Fibroblast of lung (primary cell): ENCODE data around the gene SLC66A2. TPM values are rescaled to one million over a fixed set of nuclear protein-coding genes. Genes with fewer than 3 reads are reported as not detected.
A peak's percentile ranks its signal among the peaks of the same experiment; 100 is the strongest.
"Not testable (repeated sequence)": the region's sequence is repeated elsewhere in the genome, so short reads cannot be mapped to it uniquely, and the experiment has no call there.

Experiments used
- DNase-seq, 2 donors: peaks; one replicate each; pipeline versions ENCODE4 v3.0.0 to v3.0.0-alpha.2; 2010; ENCODE audit warnings: low read depth in 2 of 2
- H2AFZ ChIP-seq: 2 replicates; pipeline ENCODE4 v1.5.1; 2012; ENCODE audit warnings: low read length, control low read depth, inconsistent platforms
- H3K27ac ChIP-seq: 2 replicates; pipeline ENCODE4 v1.5.1; 2011; ENCODE audit warnings: low read length, control low read depth; ENCODE audit not compliant: insufficient read depth
- H3K27me3 ChIP-seq: 2 replicates; pipeline ENCODE4 v1.5.1; 2011; ENCODE audit warnings: mild to moderate bottlenecking, low read length; ENCODE audit not compliant: control insufficient read depth, insufficient read depth
- H3K36me3 ChIP-seq: 2 replicates; pipeline ENCODE4 v1.5.1; 2011; ENCODE audit warnings: low read length; ENCODE audit not compliant: control insufficient read depth, insufficient read depth
- H3K4me1 ChIP-seq: 2 replicates; pipeline ENCODE4 v1.5.1; 2011; ENCODE audit warnings: low read length; ENCODE audit not compliant: control insufficient read depth, insufficient read depth; ENCODE audit errors: extremely low read depth
- H3K4me2 ChIP-seq: 2 replicates; pipeline ENCODE4 v1.5.1; 2011; ENCODE audit warnings: low read length, control low read depth; ENCODE audit not compliant: insufficient read depth; ENCODE audit errors: extremely low read depth
- H3K4me3 ChIP-seq, 4 experiments: fragments of 200-600 bp in 1 of 4; sonication (generic) in 1 of 4; replicated peaks in 1 of 4; 2 replicates each; pipeline ENCODE4 v1.5.1; 2011 to 2016; ENCODE audit warnings: low read length in 4 of 4, low read depth in 3 of 4, mild to moderate bottlenecking in 3 of 4, control low read depth in 2 of 4, inconsistent platforms in 1 of 4, mixed read lengths in 1 of 4; ENCODE audit not compliant: insufficient read depth in 1 of 4; ENCODE audit errors: control extremely low read depth in 1 of 4
- H3K79me2 ChIP-seq: 2 replicates; pipeline ENCODE4 v1.5.1; 2012; ENCODE audit warnings: mild to moderate bottlenecking, low read length, inconsistent platforms; ENCODE audit not compliant: control insufficient read depth, insufficient read depth
- H3K9ac ChIP-seq: 2 replicates; pipeline ENCODE4 v1.5.1; 2011; ENCODE audit warnings: mild to moderate bottlenecking, low read length, control low read depth; ENCODE audit not compliant: insufficient read depth
- H3K9me3 ChIP-seq: 2 replicates; pipeline ENCODE4 v1.5.1; 2012; ENCODE audit warnings: low read depth, low read length; ENCODE audit not compliant: control insufficient read depth, insufficient read depth
- H4K20me1 ChIP-seq: 2 replicates; pipeline ENCODE4 v1.5.1; 2011; ENCODE audit warnings: low read length; ENCODE audit not compliant: control insufficient read depth, insufficient read depth; ENCODE audit errors: extremely low read depth
- EZH2 ChIP-seq: IDR thresholded peaks from 2 replicates; pipeline ENCODE4 v1.5.1; 2012; ENCODE audit warnings: low read length, control low read depth, mild to moderate bottlenecking; ENCODE audit errors: missing control alignments
- polyA plus RNA-seq, 2 donors: library from polyadenylated mRNA; depleted of rRNA in 1 of 2; stranded (reverse) in 1 of 2; unstranded in 1 of 2; fragments of >200 nt; gene quantifications; 2 replicates each; pipeline ENCODE4 v1.2.1, GENCODE V29; 2011 to 2012; ENCODE audit warnings: missing spikeins in 1 of 2
- total RNA-seq: library from RNA; depleted of rRNA; stranded (reverse); fragments of >200 nt; gene quantifications from 2 replicates; pipeline ENCODE4 v1.2.1, GENCODE V29; 2014
- TF ChIP-seq, protein P1 (sequence below), 2 donors: IDR thresholded peaks in 1 of 2; conservative IDR thresholded peaks in 1 of 2; 1 replicate in 1 of 2; 2 replicates in 1 of 2; pipeline ENCODE4 v1.5.1; 2011 to 2012; ENCODE audit warnings: low read length in 2 of 2, control low read depth in 1 of 2, inconsistent platforms in 1 of 2, low read depth in 1 of 2, mild to moderate bottlenecking in 1 of 2

SLC66A2 gene
- total and polyA plus RNA-seq, 2 donors (not counting 1 experiment from before 2014, with no cell fraction given), result 13.2 to 46.1 TPM

DNA sequence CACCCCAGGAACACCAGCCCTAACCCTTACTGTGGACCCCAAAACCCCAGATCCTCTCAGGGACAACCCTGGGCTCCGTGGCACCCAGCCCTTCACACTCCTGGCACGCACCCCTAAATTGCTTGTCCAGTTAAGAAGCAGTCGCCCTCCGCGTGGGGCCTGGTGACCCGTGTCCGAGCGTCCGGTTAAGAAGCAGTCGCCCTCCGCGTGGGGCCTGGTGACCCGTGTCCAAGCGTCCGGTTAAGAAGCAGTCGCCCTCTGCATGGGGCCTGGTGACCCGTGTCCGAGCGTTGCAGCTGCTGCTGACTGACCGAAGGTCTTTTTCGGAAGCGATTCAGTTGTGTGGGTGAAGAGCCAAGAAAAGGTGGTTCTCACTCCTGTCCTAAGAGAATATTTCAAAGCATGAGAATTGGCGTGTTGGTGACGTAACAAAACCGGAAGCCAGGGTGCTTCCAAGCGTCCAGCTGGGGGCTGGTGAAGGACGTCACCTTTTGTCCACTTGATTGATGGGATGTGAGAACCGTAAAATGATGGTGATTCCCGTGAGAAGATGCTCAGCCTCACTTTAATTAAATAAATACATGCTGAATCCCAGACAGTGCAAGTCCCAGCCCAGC is 83.2 kb downstream of the SLC66A2 start:
- H3K27ac ChIP-seq, result no peak overlapping the region
- H3K9me3 ChIP-seq, result no peaks in the 10 kb centered on the region
- H3K4me2 ChIP-seq, result no peak overlapping the region
- H3K9ac ChIP-seq, result no peak overlapping the region
- H3K27me3 ChIP-seq, result no peaks in the 10 kb centered on the region
- no peaks in the 10 kb centered on the region for H4K20me1 ChIP-seq
- TF ChIP-seq, protein P1, sequence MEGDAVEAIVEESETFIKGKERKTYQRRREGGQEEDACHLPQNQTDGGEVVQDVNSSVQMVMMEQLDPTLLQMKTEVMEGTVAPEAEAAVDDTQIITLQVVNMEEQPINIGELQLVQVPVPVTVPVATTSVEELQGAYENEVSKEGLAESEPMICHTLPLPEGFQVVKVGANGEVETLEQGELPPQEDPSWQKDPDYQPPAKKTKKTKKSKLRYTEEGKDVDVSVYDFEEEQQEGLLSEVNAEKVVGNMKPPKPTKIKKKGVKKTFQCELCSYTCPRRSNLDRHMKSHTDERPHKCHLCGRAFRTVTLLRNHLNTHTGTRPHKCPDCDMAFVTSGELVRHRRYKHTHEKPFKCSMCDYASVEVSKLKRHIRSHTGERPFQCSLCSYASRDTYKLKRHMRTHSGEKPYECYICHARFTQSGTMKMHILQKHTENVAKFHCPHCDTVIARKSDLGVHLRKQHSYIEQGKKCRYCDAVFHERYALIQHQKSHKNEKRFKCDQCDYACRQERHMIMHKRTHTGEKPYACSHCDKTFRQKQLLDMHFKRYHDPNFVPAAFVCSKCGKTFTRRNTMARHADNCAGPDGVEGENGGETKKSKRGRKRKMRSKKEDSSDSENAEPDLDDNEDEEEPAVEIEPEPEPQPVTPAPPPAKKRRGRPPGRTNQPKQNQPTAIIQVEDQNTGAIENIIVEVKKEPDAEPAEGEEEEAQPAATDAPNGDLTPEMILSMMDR (conservative IDR thresholded peaks at IDR 0.05 in 1 of 2, IDR thresholded peaks at IDR 0.05 in 1 of 2; ENCODE audit: low read depth in 1 of 2, low read length in 2 of 2), result no peak
- TF ChIP-seq EZH2, result no peak
- H3K4me1 ChIP-seq, result no peaks in the 10 kb centered on the region
- H2AFZ ChIP-seq, result no peak overlapping the region
- H3K79me2 ChIP-seq, result no peaks in the 10 kb centered on the region
- H3K4me3 ChIP-seq, result no peak overlapping the region
- no peak for DNase-seq
- H3K36me3 ChIP-seq, result no peaks in the 10 kb centered on the region

DNA sequence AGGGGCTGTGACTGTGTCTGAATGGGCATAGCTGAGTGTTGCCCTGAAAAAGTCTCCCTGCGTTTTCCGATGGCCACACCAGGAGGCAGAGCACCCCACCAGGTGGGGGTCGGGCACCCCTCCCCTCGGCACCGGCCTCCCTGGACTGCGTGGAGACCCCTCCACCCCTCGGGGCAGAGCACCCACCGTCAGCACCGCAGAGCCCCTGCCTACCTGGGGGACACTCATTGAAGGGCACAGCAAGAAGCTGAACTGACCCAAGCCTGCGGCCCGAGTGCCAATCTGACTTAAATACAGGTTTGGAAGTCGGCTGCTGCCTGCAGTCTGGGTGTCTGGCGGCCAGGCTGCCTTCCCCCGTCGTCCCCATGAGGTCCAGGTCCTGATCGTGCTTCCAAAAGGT is 83.8 kb downstream of the SLC66A2 start:
- no peaks in the 10 kb centered on the region for H3K9me3 ChIP-seq
- TF ChIP-seq, protein P1 (conservative IDR thresholded peaks at IDR 0.05 in 1 of 2, IDR thresholded peaks at IDR 0.05 in 1 of 2; ENCODE audit: low read depth in 1 of 2, low read length in 2 of 2), result no peak
- TF ChIP-seq EZH2, result no peak

DNA sequence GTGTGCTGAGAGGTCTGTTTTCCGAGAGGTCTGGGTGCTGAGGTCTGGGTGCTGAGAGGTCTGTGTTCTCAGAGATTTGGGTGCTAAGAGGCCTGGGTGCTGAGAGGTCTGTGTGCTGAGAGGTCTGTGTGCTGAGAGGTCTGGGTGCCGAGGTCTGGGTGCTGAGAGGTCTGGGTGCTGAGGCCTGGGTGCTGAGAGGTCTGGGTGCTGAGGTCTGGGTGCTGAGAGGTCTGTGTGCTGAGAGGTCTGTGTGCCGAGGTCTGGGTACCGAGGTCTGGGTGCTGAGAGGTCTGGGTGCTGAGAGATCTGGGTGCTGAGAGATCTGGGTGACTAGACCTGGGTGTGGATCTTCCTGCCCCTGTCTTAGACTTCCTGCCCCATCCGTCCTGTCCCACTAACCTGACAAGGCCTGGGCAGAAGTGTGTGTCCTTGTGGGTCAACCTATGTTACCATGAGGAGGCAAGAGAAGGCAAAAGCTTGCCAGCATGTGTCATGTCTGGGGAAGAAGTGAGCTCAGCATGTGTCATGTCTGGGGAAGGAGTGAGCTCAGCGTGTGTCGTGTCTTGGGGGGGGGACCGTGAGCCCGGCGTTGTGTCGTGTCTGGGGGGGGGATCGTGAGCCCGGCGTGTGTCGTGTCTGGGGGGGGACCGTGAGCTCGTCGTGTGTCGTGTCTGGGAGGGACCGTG is 84.4 kb downstream of the SLC66A2 start:
- peak in 1 of 2 donors; percentile 3 for DNase-seq
- H3K9ac ChIP-seq, result no peak overlapping the region
- no peak overlapping the region for H3K4me2 ChIP-seq
- H3K27ac ChIP-seq, result no peak overlapping the region
- no peaks in the 10 kb centered on the region for H3K27me3 ChIP-seq
- no peaks in the 10 kb centered on the region for H3K4me1 ChIP-seq
- H4K20me1 ChIP-seq, result no peaks in the 10 kb centered on the region
- TF ChIP-seq, protein P1 (conservative IDR thresholded peaks at IDR 0.05 in 1 of 2, IDR thresholded peaks at IDR 0.05 in 1 of 2; ENCODE audit: low read depth in 1 of 2, low read length in 2 of 2), result no peak
- TF ChIP-seq EZH2, result no peak
- H3K79me2 ChIP-seq, result no peaks in the 10 kb centered on the region
- H3K4me3 ChIP-seq, result no peak overlapping the region
- no peaks in the 10 kb centered on the region for H3K9me3 ChIP-seq
- no peak overlapping the region for H2AFZ ChIP-seq
- H3K36me3 ChIP-seq, result no peaks in the 10 kb centered on the region

More for the DNA sequence above, 83.8 kb downstream of the SLC66A2 start:
- no peak overlapping the region for H3K27ac ChIP-seq
- H3K27me3 ChIP-seq, result no peaks in the 10 kb centered on the region
- H3K79me2 ChIP-seq, result no peaks in the 10 kb centered on the region
- no peak for DNase-seq
- no peak overlapping the region for H3K9ac ChIP-seq
- H3K4me1 ChIP-seq, result no peaks in the 10 kb centered on the region
- no peak overlapping the region for H3K4me2 ChIP-seq
- H4K20me1 ChIP-seq, result no peaks in the 10 kb centered on the region
- H3K4me3 ChIP-seq, result no peak overlapping the region
- no peak overlapping the region for H2AFZ ChIP-seq
- H3K36me3 ChIP-seq, result no peaks in the 10 kb centered on the region

DNA sequence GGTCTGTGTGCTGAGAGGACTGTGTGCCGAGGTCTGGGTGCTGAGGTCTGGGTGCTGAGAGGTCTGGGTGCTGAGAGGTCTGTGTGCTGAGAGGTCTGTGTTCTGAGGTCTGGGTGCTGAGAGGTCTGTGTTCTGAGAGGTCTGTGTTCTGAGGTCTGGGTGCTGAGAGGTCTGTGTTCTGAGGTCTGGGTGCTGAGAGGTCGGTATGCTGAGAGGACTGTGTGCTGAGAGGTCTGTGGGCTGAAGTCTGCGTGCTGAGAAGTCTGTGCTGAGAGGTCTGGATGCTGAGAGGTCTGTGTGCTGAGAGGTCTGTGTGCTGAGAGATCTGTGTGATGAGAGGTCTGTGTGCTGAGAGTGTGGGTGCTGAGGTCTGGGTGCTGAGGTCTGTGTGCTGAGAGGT is 85.5 kb downstream of the SLC66A2 start:
- not testable (repeated sequence) for H3K4me2 ChIP-seq, H3K27ac ChIP-seq, H3K27me3 ChIP-seq, H4K20me1 ChIP-seq, H3K9ac ChIP-seq, DNase-seq, H3K4me1 ChIP-seq, H3K4me3 ChIP-seq, H2AFZ ChIP-seq, H3K79me2 ChIP-seq, H3K9me3 ChIP-seq, H3K36me3 ChIP-seq
